HepG2 (cell line): ENCODE results near the gene MGST1. TPM values are rescaled to one million over a fixed set of nuclear protein-coding genes. Genes with fewer than 3 reads are reported as not detected.

Experiments used
- CBX1 ChIP-seq: IDR thresholded peaks from one replicate; pipeline ENCODE4 v1.6.1; 2016; ENCODE audit warnings: antibody characterized with exemption, low read depth
- CCDC6 ChIP-seq: sonication (generic); formaldehyde crosslinking; IDR thresholded peaks from 2 replicates; pipeline ENCODE4 v1.8.1; 2022; ENCODE audit warnings: mild to moderate bottlenecking, missing genetic modification reagents, moderate library complexity
- CENPT ChIP-seq: sonication (generic); formaldehyde crosslinking; IDR thresholded peaks from 2 replicates; pipeline ENCODE4 v1.8.0; 2022; ENCODE audit warnings: low read depth, mild to moderate bottlenecking, moderate library complexity, missing genetic modification reagents
- DMAP1 ChIP-seq: IDR thresholded peaks from 2 replicates; pipeline ENCODE4 v1.6.1; 2016
- ELF3 ChIP-seq: IDR thresholded peaks from 2 replicates; pipeline ENCODE4 v1.6.1; 2016; ENCODE audit warnings: missing genetic modification reagents, missing compliant biosample characterization
- GATA4 ChIP-seq: sonication (generic); IDR thresholded peaks from 2 replicates; pipeline ENCODE4 v1.6.1; 2016; ENCODE audit warnings: antibody characterized with exemption, low read depth, borderline replicate concordance
- HNF4G ChIP-seq, 2 experiments: sonication (generic) in 1 of 2; formaldehyde crosslinking in 1 of 2; IDR thresholded peaks; 2 replicates each; pipeline versions ENCODE4 v1.4.0 to v1.6.1; 2011 to 2020; ENCODE audit warnings: borderline replicate concordance in 2 of 2, low read depth in 2 of 2, mild to moderate bottlenecking in 2 of 2, low read length in 1 of 2, missing genetic modification reagents in 1 of 2, moderate library complexity in 1 of 2
- NFYB ChIP-seq: sonication (generic); formaldehyde crosslinking; IDR thresholded peaks from 2 replicates; pipeline ENCODE4 v1.4.0; 2020; ENCODE audit warnings: missing genetic modification reagents
- SMC3 ChIP-seq: IDR thresholded peaks from 2 replicates; pipeline ENCODE4 v1.6.1; 2011; ENCODE audit warnings: low read length, improper control_type of control experiment
- TBL1XR1 ChIP-seq: fragments of 150-350 bp; IDR thresholded peaks from 2 replicates; pipeline ENCODE4 v1.6.1; 2014; ENCODE audit warnings: borderline replicate concordance, low read length; ENCODE audit not compliant: partially characterized antibody
- TBX2 ChIP-seq: sonication (generic); formaldehyde crosslinking; IDR thresholded peaks from 2 replicates; pipeline ENCODE4 v1.5.0; 2020; ENCODE audit warnings: missing genetic modification reagents, mild to moderate bottlenecking, borderline replicate concordance
- TRIM24 ChIP-seq: sonication (generic); formaldehyde crosslinking; IDR thresholded peaks from 2 replicates; pipeline ENCODE4 v1.8.0; 2022; ENCODE audit warnings: mild to moderate bottlenecking, missing genetic modification reagents
- ZKSCAN1 ChIP-seq: fragments of 150-350 bp; IDR thresholded peaks from 2 replicates; pipeline ENCODE4 v1.6.1; 2014; ENCODE audit warnings: low read length
- ZKSCAN8 ChIP-seq: IDR thresholded peaks from 2 replicates; pipeline ENCODE4 v1.6.1; 2016; ENCODE audit warnings: borderline replicate concordance, missing genetic modification reagents, missing compliant biosample characterization
- ZNF121 ChIP-seq: sonication (generic); formaldehyde crosslinking; IDR thresholded peaks from 2 replicates; pipeline ENCODE4 v1.5.0; 2020; ENCODE audit warnings: mild to moderate bottlenecking, missing genetic modification reagents
- ZNF33B ChIP-seq: sonication (generic); formaldehyde crosslinking; IDR thresholded peaks from 2 replicates; pipeline ENCODE4 v1.5.1; 2020; ENCODE audit warnings: mild to moderate bottlenecking, missing genetic modification reagents
- ZNF383 ChIP-seq: sonication (generic); formaldehyde crosslinking; IDR thresholded peaks from 2 replicates; pipeline ENCODE4 v1.4.0; 2020; ENCODE audit warnings: missing genetic modification reagents, mild to moderate bottlenecking, borderline replicate concordance
- ZNF569 ChIP-seq: sonication (generic); formaldehyde crosslinking; IDR thresholded peaks from 2 replicates; pipeline ENCODE4 v1.5.0; 2020; ENCODE audit warnings: mild to moderate bottlenecking, missing genetic modification reagents, moderate library complexity, borderline replicate concordance
- ZNF678 ChIP-seq: sonication (generic); formaldehyde crosslinking; IDR thresholded peaks from 2 replicates; pipeline ENCODE4 v1.4.0; 2020; ENCODE audit warnings: mild to moderate bottlenecking, missing genetic modification reagents
- ZNF687 ChIP-seq: sonication (generic); formaldehyde crosslinking; IDR thresholded peaks from 2 replicates; pipeline ENCODE4 v1.5.1; 2020; ENCODE audit warnings: mild to moderate bottlenecking, missing genetic modification reagents, moderate library complexity
- ZNF746 ChIP-seq: sonication (generic); formaldehyde crosslinking; IDR thresholded peaks from 2 replicates; pipeline ENCODE4 v1.8.0; 2022; ENCODE audit warnings: mild to moderate bottlenecking, missing genetic modification reagents
- ZSCAN5A ChIP-seq: sonication (generic); formaldehyde crosslinking; IDR thresholded peaks from 2 replicates; pipeline ENCODE4 v1.8.0; 2022; ENCODE audit warnings: mild to moderate bottlenecking, missing genetic modification reagents, borderline replicate concordance
- polyA plus RNA-seq, 8 experiments: library from polyadenylated mRNA; depleted of rRNA in 3 of 8; stranded (reverse) in 7 of 8; unstranded in 1 of 8; fragments of >200 nt; fragmentation: Illumina TruSeq in 4 of 8; extraction: Trizol in 4 of 8; gene quantifications; 2 replicates each; pipeline versions ENCODE4 v1.2.1 to v1.2.3, GENCODE V29; 2011 to 2016; ENCODE audit warnings: low read depth in 4 of 8, missing spikeins in 1 of 8, mixed read lengths in 1 of 8; ENCODE audit not compliant: insufficient read depth in 1 of 8
- total RNA-seq, 5 experiments: library from RNA; depleted of rRNA; stranded (reverse); fragments of >200 nt; fragmentation: Illumina TruSeq; extraction: Trizol; gene quantifications; 2 replicates each; pipeline ENCODE4 v1.2.3, GENCODE V29; 2016; ENCODE audit warnings: low read depth in 1 of 5
- TF ChIP-seq, protein P1 (sequence below): sonication (generic); formaldehyde crosslinking; IDR thresholded peaks from 2 replicates; pipeline ENCODE4 v1.8.1; 2023; ENCODE audit warnings: mild to moderate bottlenecking, inconsistent platforms, moderate library complexity, missing genetic modification reagents, borderline replicate concordance

MGST1 gene
- total and polyA plus RNA-seq, 2 of the 13 experiments (the other 11 are each of a cell fraction or from before 2014, with no cell fraction given) = 119 to 152 TPM

- TF ChIP-seq GATA4 (no peak; the same call in 1 of the 2 replicates), TRIM24 (no peak), TBX2 (CRISPR knock-in tag) (peak; percentile 75), ZNF678 (CRISPR knock-in tag) (no peak), CENPT (CRISPR knock-in tag) (no peak), ZNF687 (CRISPR knock-in tag) (peak; percentile 87), TBL1XR1 (no peak), ELF3 (CRISPR knock-in tag) (peak; percentile 55), SMC3 (no peak), ZNF383 (no peak), CCDC6 (CRISPR knock-in tag) (no peak), NFYB (CRISPR knock-in tag) (no peak; the same call in 1 of the 2 replicates), ZSCAN5A (peak; percentile 43; the same call in 1 of the 2 replicates), ZNF33B (CRISPR knock-in tag) (no peak), HNF4G (IDR thresholded peaks at IDR 0.05; ENCODE audit: borderline replicate concordance, low read depth, low read length) (no peak), HNF4G (CRISPR knock-in tag; IDR thresholded peaks at IDR 0.05; ENCODE audit: borderline replicate concordance, low read depth) (no peak), ZNF746 (CRISPR knock-in tag) (no peak; the same call in 1 of the 2 replicates), CBX1 (no peak), DMAP1 (peak; percentile 31), ZKSCAN8 (CRISPR knock-in tag) (0 out of 2 replicates have a peak, but pooled peaks have one; percentile 28), ZNF121 (CRISPR knock-in tag) (peak; percentile 45; the same call in 1 of the 2 replicates), ZNF569 (no peak), ZKSCAN1 (no peak)
- TF ChIP-seq, protein P1, sequence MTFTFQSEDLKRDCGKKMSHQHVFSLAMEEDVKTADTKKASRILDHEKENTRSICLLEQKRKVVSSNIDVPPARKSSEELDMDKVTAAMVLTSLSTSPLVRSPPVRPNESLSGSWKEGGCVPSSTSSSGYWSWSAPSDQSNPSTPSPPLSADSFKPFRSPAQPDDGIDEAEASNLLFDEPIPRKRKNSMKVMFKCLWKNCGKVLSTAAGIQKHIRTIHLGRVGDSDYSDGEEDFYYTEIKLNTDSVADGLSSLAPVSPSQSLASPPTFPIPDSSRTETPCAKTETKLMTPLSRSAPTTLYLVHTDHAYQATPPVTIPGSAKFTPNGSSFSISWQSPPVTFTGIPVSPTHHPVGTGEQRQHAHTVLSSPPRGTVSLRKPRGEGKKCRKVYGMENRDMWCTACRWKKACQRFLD (CRISPR knock-in tag) = no peak
Observed at GRCh38 chr12:16347391-16348298, at the start of gene MGST1 (continued).
